Right atrium auricular region (tissue), 2 donors: ENCODE measurements around the gene PHACTR1. TPM values are rescaled to one million over a fixed set of nuclear protein-coding genes. Genes with fewer than 3 reads are reported as not detected.

Experiments
- DNase-seq: peaks from one replicate; pipeline ENCODE4 v3.0.0-alpha.2; 2019; ENCODE audit warnings: low spot score
- H3K27ac ChIP-seq, 2 donors: fragments of 200-600 bp; sonication (generic); 1 replicate in 1 of 2; 2 replicates in 1 of 2; pipeline ENCODE4 v1.5.1; 2016 to 2019
- H3K27me3 ChIP-seq, 2 donors: fragments of 200-600 bp; sonication (generic); one replicate each; pipeline versions ENCODE4 v1.5.1 to v1.6.0; 2017 to 2019
- H3K36me3 ChIP-seq: fragments of 200-600 bp; sonication (generic); one replicate; pipeline ENCODE4 v1.5.1; 2016
- H3K4me1 ChIP-seq, 2 donors: fragments of 200-600 bp; sonication (generic); one replicate each; pipeline versions ENCODE4 v1.5.1 to v1.6.0; 2017 to 2019
- H3K4me3 ChIP-seq, 2 donors: fragments of 200-600 bp; sonication (generic); 1 replicate in 1 of 2; 2 replicates in 1 of 2; pipeline ENCODE4 v1.5.1; 2017 to 2019; ENCODE audit warnings: mild to moderate bottlenecking in 1 of 2, moderate library complexity in 1 of 2
- H3K9me3 ChIP-seq, 2 donors: fragments of 200-600 bp; sonication (generic); one replicate each; pipeline ENCODE4 v1.5.1; 2019
- total RNA-seq, 2 donors: library from RNA; depleted of rRNA; stranded (reverse); fragments of >200 nt; gene quantifications; one replicate each; pipeline ENCODE4 v1.1.0, GENCODE V29; 2016
- TF ChIP-seq, protein P1 (sequence below), 2 donors: fragments of 200-600 bp; sonication (generic); IDR thresholded peaks; one replicate each; pipeline ENCODE4 v1.5.1; 2019; ENCODE audit warnings: antibody characterized with exemption in 2 of 2

Gene PHACTR1
- total RNA-seq, 2 donors from 2014 or later, result 19.1 to 46.0 TPM

DNA sequence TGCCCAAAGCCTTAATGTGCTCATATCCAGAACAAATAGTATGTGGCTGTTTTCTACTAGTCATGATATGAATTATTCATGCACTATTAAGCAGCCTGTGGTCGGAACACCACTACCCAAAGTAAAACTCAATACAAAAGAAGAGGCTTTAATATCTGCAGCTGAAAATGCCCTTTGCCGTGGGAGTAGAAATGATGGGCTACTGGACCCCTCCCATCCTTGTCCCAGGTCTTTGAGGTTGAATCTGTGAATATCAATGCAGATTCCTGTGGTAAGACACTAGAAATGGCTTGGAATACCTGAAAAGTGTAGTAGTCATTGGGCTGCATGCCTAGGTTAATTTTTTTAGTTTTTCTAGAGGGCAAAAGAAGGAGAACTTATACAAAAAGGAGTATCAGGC, 308.0 kb downstream of the PHACTR1 start:
- Histone ChIP-seq H3K27me3 (no peaks in the 10 kb centered on the region), H3K4me3 (no peak overlapping the region), H3K4me1 (peaks cover 0 to 11% of the 10 kb centered on the region in 2 donors), H3K9me3 (no peaks in the 10 kb centered on the region), H3K27ac (no peak overlapping the region), H3K36me3 (no peaks in the 10 kb centered on the region)
- TF ChIP-seq, protein P1, sequence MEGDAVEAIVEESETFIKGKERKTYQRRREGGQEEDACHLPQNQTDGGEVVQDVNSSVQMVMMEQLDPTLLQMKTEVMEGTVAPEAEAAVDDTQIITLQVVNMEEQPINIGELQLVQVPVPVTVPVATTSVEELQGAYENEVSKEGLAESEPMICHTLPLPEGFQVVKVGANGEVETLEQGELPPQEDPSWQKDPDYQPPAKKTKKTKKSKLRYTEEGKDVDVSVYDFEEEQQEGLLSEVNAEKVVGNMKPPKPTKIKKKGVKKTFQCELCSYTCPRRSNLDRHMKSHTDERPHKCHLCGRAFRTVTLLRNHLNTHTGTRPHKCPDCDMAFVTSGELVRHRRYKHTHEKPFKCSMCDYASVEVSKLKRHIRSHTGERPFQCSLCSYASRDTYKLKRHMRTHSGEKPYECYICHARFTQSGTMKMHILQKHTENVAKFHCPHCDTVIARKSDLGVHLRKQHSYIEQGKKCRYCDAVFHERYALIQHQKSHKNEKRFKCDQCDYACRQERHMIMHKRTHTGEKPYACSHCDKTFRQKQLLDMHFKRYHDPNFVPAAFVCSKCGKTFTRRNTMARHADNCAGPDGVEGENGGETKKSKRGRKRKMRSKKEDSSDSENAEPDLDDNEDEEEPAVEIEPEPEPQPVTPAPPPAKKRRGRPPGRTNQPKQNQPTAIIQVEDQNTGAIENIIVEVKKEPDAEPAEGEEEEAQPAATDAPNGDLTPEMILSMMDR (IDR thresholded peaks at IDR 0.05), result no peak
- no peak for DNase-seq

- no peak for DNase-seq
- Histone ChIP-seq H3K4me3 (no peak overlapping the region), H3K4me1 (peaks cover 0 to 11% of the 10 kb centered on the region in 2 donors), H3K36me3 (no peaks in the 10 kb centered on the region), H3K27me3 (no peaks in the 10 kb centered on the region), H3K27ac (no peak overlapping the region), H3K9me3 (no peaks in the 10 kb centered on the region)
- TF ChIP-seq, protein P1 (IDR thresholded peaks at IDR 0.05), result no peak
Observed at GRCh38 chr6:13025893-13026499, 309.4 kb downstream of the PHACTR1 start.

- no peak for DNase-seq
- TF ChIP-seq, protein P1 (IDR thresholded peaks at IDR 0.05), result no peak
- H3K27me3 ChIP-seq, result no peaks in the 10 kb centered on the region
- H3K27ac ChIP-seq, result no peak overlapping the region
- H3K9me3 ChIP-seq, result no peaks in the 10 kb centered on the region
- H3K4me1 ChIP-seq, result peaks cover 0 to 11% of the 10 kb centered on the region in 2 donors
- no peak overlapping the region for H3K4me3 ChIP-seq
- H3K36me3 ChIP-seq, result no peaks in the 10 kb centered on the region
Observed at GRCh38 chr6:13026557-13026956, 310.0 kb downstream of the PHACTR1 start.

GRCh38 chr6:13027207-13027606, 310.6 kb downstream of the PHACTR1 start:
- no peak for DNase-seq
- Histone ChIP-seq H3K9me3 (no peaks in the 10 kb centered on the region), H3K4me1 (peaks cover 0 to 11% of the 10 kb centered on the region in 2 donors), H3K36me3 (no peaks in the 10 kb centered on the region), H3K4me3 (no peak overlapping the region), H3K27me3 (no peaks in the 10 kb centered on the region), H3K27ac (no peak overlapping the region)
- TF ChIP-seq, protein P1 (IDR thresholded peaks at IDR 0.05), result no peak

- no peak for DNase-seq
- H3K4me1 ChIP-seq, result peaks cover 0 to 11% of the 10 kb centered on the region in 2 donors
- H3K9me3 ChIP-seq, result no peaks in the 10 kb centered on the region
- TF ChIP-seq, protein P1 (IDR thresholded peaks at IDR 0.05), result no peak
- H3K36me3 ChIP-seq, result no peaks in the 10 kb centered on the region
- no peaks in the 10 kb centered on the region for H3K27me3 ChIP-seq
- no peak overlapping the region for H3K4me3 ChIP-seq
- no peak overlapping the region for H3K27ac ChIP-seq
Observed at GRCh38 chr6:13030396-13030795, 313.8 kb downstream of the PHACTR1 start.

- DNase-seq, result no peak
- Histone ChIP-seq H3K27me3 (no peaks in the 10 kb centered on the region), H3K27ac (no peak overlapping the region), H3K36me3 (no peaks in the 10 kb centered on the region), H3K4me3 (no peak overlapping the region), H3K4me1 (peaks cover 0 to 3% of the 10 kb centered on the region in 2 donors), H3K9me3 (no peaks in the 10 kb centered on the region)
- TF ChIP-seq, protein P1 (IDR thresholded peaks at IDR 0.05), result no peak
Observed at GRCh38 chr6:13032566-13032965, 316.0 kb downstream of the PHACTR1 start.
